ENCODE results near the gene IRF7. TPM values are rescaled to one million over a fixed set of nuclear protein-coding genes. Genes with fewer than 3 reads are reported as not detected.
"Not testable (repeated sequence)": the region's sequence is repeated elsewhere in the genome, so short reads cannot be mapped to it uniquely, and the experiment has no call there.

Gene IRF7
- total and polyA plus RNA-seq, 2 experiments from 2014 or later = 13.0 to 17.7 TPM

- no peak for TF ChIP-seq CTCF (IDR thresholded peaks at IDR 0.05; ENCODE audit: low read depth, low read length)
- no peak for DNase-seq (ENCODE audit: low read depth in 1 of 2, low spot score in 1 of 2)
- Histone ChIP-seq H3K27ac (no peak overlapping the region), H3K36me3 (peaks cover 10% of the 10 kb centered on the region), H3K4me3 (no peak overlapping the region), H3K4me1 (ENCODE audit: low read depth) (no peaks in the 10 kb centered on the region), H3K9me3 (ENCODE audit: low read depth) (no peaks in the 10 kb centered on the region), H3K27me3 (no peaks in the 10 kb centered on the region)
Observed at GRCh38 chr11:653837-654236, 38.1 kb upstream of the IRF7 start.

GRCh38 chr11:653136-653535, 37.4 kb upstream of the IRF7 start:
- not testable (repeated sequence) for H3K27ac ChIP-seq; H3K4me3 ChIP-seq; DNase-seq (ENCODE audit: low read depth in 1 of 2, low spot score in 1 of 2); H3K4me1 ChIP-seq (ENCODE audit: low read depth); H3K9me3 ChIP-seq (ENCODE audit: low read depth); H3K27me3 ChIP-seq
- peaks cover 10% of the 10 kb centered on the region for H3K36me3 ChIP-seq

- H3K36me3 ChIP-seq = peaks cover 10% of the 10 kb centered on the region
- no peaks in the 10 kb centered on the region for H3K9me3 ChIP-seq (ENCODE audit: low read depth)
- no peak overlapping the region for H3K4me3 ChIP-seq
- DNase-seq (ENCODE audit: low read depth in 1 of 2, low spot score in 1 of 2) = no peak
- no peak overlapping the region for H3K27ac ChIP-seq
- H3K27me3 ChIP-seq = no peaks in the 10 kb centered on the region
- H3K4me1 ChIP-seq (ENCODE audit: low read depth) = no peaks in the 10 kb centered on the region
- TF ChIP-seq CTCF (IDR thresholded peaks at IDR 0.05; ENCODE audit: low read depth, low read length) = no peak
Observed at GRCh38 chr11:650482-650881, 34.7 kb upstream of the IRF7 start.

GRCh38 chr11:647672-648158, 32.0 kb upstream of the IRF7 start:
- not testable (repeated sequence) for H3K27ac ChIP-seq; H3K4me3 ChIP-seq; H3K4me1 ChIP-seq (ENCODE audit: low read depth); H3K27me3 ChIP-seq; H3K9me3 ChIP-seq (ENCODE audit: low read depth); DNase-seq (ENCODE audit: low read depth in 1 of 2, low spot score in 1 of 2)
- H3K36me3 ChIP-seq = peaks cover 10% of the 10 kb centered on the region

- H3K4me1 ChIP-seq (ENCODE audit: low read depth) = no peaks in the 10 kb centered on the region
- H3K36me3 ChIP-seq = peaks cover 10% of the 10 kb centered on the region
- H3K27ac ChIP-seq = no peak overlapping the region
- H3K9me3 ChIP-seq (ENCODE audit: low read depth) = no peaks in the 10 kb centered on the region
- no peak for TF ChIP-seq CTCF (IDR thresholded peaks at IDR 0.05; ENCODE audit: low read depth, low read length)
- no peak for DNase-seq (ENCODE audit: low read depth in 1 of 2, low spot score in 1 of 2)
- H3K27me3 ChIP-seq = no peaks in the 10 kb centered on the region
- no peak overlapping the region for H3K4me3 ChIP-seq
Observed at GRCh38 chr11:646214-646613, 30.5 kb upstream of the IRF7 start.

- Histone ChIP-seq H3K4me3 (no peak overlapping the region), H3K4me1 (ENCODE audit: low read depth) (no peaks in the 10 kb centered on the region), H3K9me3 (ENCODE audit: low read depth) (no peaks in the 10 kb centered on the region), H3K27me3 (peaks cover 1% of the 10 kb centered on the region), H3K36me3 (peaks cover 5% of the 10 kb centered on the region), H3K27ac (no peak overlapping the region)
- no peak for TF ChIP-seq CTCF (IDR thresholded peaks at IDR 0.05; ENCODE audit: low read depth, low read length)
- DNase-seq (ENCODE audit: low read depth in 1 of 2, low spot score in 1 of 2) = no peak
Observed at GRCh38 chr11:645536-645935, 29.8 kb upstream of the IRF7 start.

All from cardiac muscle cell (in vitro differentiated cells and primary cell).